ENCODE results near the gene DLG3. TPM values are rescaled to one million over a fixed set of nuclear protein-coding genes. Genes with fewer than 3 reads are reported as not detected.

DLG3 gene
- total RNA-seq, 5 donors from 2014 or later (not counting 1 experiment from before 2014, with no cell fraction given) = 6.2 to 14.1 (median 10.3) TPM

GRCh38 chrX:70464051-70464450 lies 19.4 kb downstream of the DLG3 start:
- Histone ChIP-seq H3K36me3 (ENCODE audit: control insufficient read depth in 2 of 2, extremely low read depth in 1 of 2, insufficient read depth in 1 of 2, low read length in 1 of 2) (no peaks in the 10 kb centered on the region), H3K4me3 (ENCODE audit: control insufficient read depth in 1 of 2, extremely low read depth in 1 of 2, low read length in 1 of 2) (no peak overlapping the region), H3K27me3 (replicated peaks in 1 of 2; ENCODE audit: control insufficient read depth in 2 of 2, extremely low read depth in 1 of 2, insufficient read depth in 2 of 2, low read length in 1 of 2) (no peaks in the 10 kb centered on the region), H3K27ac (ENCODE audit: low read length) (no peak overlapping the region), H3K4me1 (ENCODE audit: control insufficient read depth in 1 of 2, extremely low read depth in 1 of 2, insufficient read depth in 2 of 2, low read length in 2 of 2) (no peaks in the 10 kb centered on the region), H3K9me3 (no peaks in the 10 kb centered on the region)
- peaks cover 0 to 3% (median 0%) of the 10 kb centered on the region in 3 donors for H3K4me1 Mint-ChIP-seq
- no peaks in the 10 kb centered on the region for H3K9me3 Mint-ChIP-seq
- H3K4me3 Mint-ChIP-seq = no peak overlapping the region
- DNase-seq (no peak), ATAC-seq (replicated peaks in 1 of 4) (no peak)
- ChIA-PET CTCF (interaction anchor here (0.6 to 0.7 kb wide), 2 partner anchors 61 to 1647 kb away, joined by 3 read pairs; no protein-coding TSS in a partner anchor), POLR2A (no interaction called here)
- H3K36me3 Mint-ChIP-seq = peaks cover 20% of the 10 kb centered on the region
- peaks cover 0 to 4% of the 10 kb centered on the region in 2 donors for H3K27me3 Mint-ChIP-seq
- H3K27ac Mint-ChIP-seq = peak overlapping the region in 1 of 2 donors; percentile 19

GRCh38 chrX:70466968-70467367 lies 22.3 kb downstream of the DLG3 start:
- H3K36me3 ChIP-seq (ENCODE audit: control insufficient read depth in 2 of 2, extremely low read depth in 1 of 2, insufficient read depth in 1 of 2, low read length in 1 of 2) = no peaks in the 10 kb centered on the region
- Mint-ChIP-seq H3K9me3 (no peaks in the 10 kb centered on the region), H3K4me1 (peaks cover 0 to 18% (median 9%) of the 10 kb centered on the region in 3 donors), H3K4me3 (no peak overlapping the region), H3K36me3 (peaks cover 11% of the 10 kb centered on the region), H3K27ac (no peak overlapping the region), H3K27me3 (peaks cover 0 to 4% of the 10 kb centered on the region in 2 donors)
- ATAC-seq (replicated peaks in 1 of 4) (no peak), DNase-seq (no peak)
- CTCF ChIA-PET = no interaction called here
- POLR2A ChIA-PET = no interaction called here
- H3K9me3 ChIP-seq = no peaks in the 10 kb centered on the region
- H3K27ac ChIP-seq (ENCODE audit: low read length) = no peak overlapping the region
- peaks cover 0 to 3% of the 10 kb centered on the region in 2 experiments for H3K4me1 ChIP-seq (ENCODE audit: control insufficient read depth in 1 of 2, extremely low read depth in 1 of 2, insufficient read depth in 2 of 2, low read length in 2 of 2)
- no peak overlapping the region for H3K4me3 ChIP-seq (ENCODE audit: control insufficient read depth in 1 of 2, extremely low read depth in 1 of 2, low read length in 1 of 2)
- no peaks in the 10 kb centered on the region for H3K27me3 ChIP-seq (replicated peaks in 1 of 2; ENCODE audit: control insufficient read depth in 2 of 2, extremely low read depth in 1 of 2, insufficient read depth in 2 of 2, low read length in 1 of 2)

- Histone ChIP-seq H3K9me3 (no peaks in the 10 kb centered on the region), H3K4me3 (ENCODE audit: control insufficient read depth in 1 of 2, extremely low read depth in 1 of 2, low read length in 1 of 2) (no peak overlapping the region), H3K27ac (ENCODE audit: low read length) (no peak overlapping the region), H3K4me1 (ENCODE audit: control insufficient read depth in 1 of 2, extremely low read depth in 1 of 2, insufficient read depth in 2 of 2, low read length in 2 of 2) (peaks cover 0 to 3% of the 10 kb centered on the region in 2 experiments), H3K27me3 (replicated peaks in 1 of 2; ENCODE audit: control insufficient read depth in 2 of 2, extremely low read depth in 1 of 2, insufficient read depth in 2 of 2, low read length in 1 of 2) (no peaks in the 10 kb centered on the region), H3K36me3 (ENCODE audit: control insufficient read depth in 2 of 2, extremely low read depth in 1 of 2, insufficient read depth in 1 of 2, low read length in 1 of 2) (no peaks in the 10 kb centered on the region)
- no peak overlapping the region for H3K4me3 Mint-ChIP-seq
- CTCF ChIA-PET = interaction anchor here in 1 of 2 donors (0.5 to 0.6 kb wide), 2 partner anchors 269 to 729 kb away, joined by 3 read pairs; no protein-coding TSS in a partner anchor
- peaks cover 0 to 18% (median 9%) of the 10 kb centered on the region in 3 donors for H3K4me1 Mint-ChIP-seq
- ATAC-seq (replicated peaks in 1 of 4) = no peak
- no peak for DNase-seq
- POLR2A ChIA-PET = no interaction called here
- H3K36me3 Mint-ChIP-seq = peaks cover 11% of the 10 kb centered on the region
- H3K9me3 Mint-ChIP-seq = no peaks in the 10 kb centered on the region
- no CpG with 5 or more reads among the region's 1 CpG for WGBS (ENCODE audit: insufficient coverage)
- H3K27me3 Mint-ChIP-seq = peaks cover 0 to 4% of the 10 kb centered on the region in 2 donors
- no peak overlapping the region for H3K27ac Mint-ChIP-seq
Observed at GRCh38 chrX:70468709-70469108, 24.1 kb downstream of the DLG3 start.

- Mint-ChIP-seq H3K36me3 (peaks cover 9% of the 10 kb centered on the region), H3K4me3 (no peak overlapping the region), H3K27me3 (peaks cover 0 to 9% of the 10 kb centered on the region in 2 donors), H3K27ac (no peak overlapping the region), H3K9me3 (no peaks in the 10 kb centered on the region), H3K4me1 (peaks cover 0 to 21% (median 9%) of the 10 kb centered on the region in 3 donors)
- H3K36me3 ChIP-seq (ENCODE audit: control insufficient read depth in 2 of 2, extremely low read depth in 1 of 2, insufficient read depth in 1 of 2, low read length in 1 of 2) = no peaks in the 10 kb centered on the region
- H3K27me3 ChIP-seq (replicated peaks in 1 of 2; ENCODE audit: control insufficient read depth in 2 of 2, extremely low read depth in 1 of 2, insufficient read depth in 2 of 2, low read length in 1 of 2) = no peaks in the 10 kb centered on the region
- ChIA-PET POLR2A (no interaction called here), CTCF (interaction anchor here in 1 of 2 donors (0.6 to 0.7 kb wide), 2 partner anchors 14 to 137 kb away, joined by 4 to 7 read pairs; no protein-coding TSS in a partner anchor)
- DNase-seq (peak in 1 of 35 experiments; percentile 13), ATAC-seq (replicated peaks in 1 of 4) (peak in 1 of 4 experiments; percentile 46)
- no peaks in the 10 kb centered on the region for H3K9me3 ChIP-seq
- H3K4me1 ChIP-seq (ENCODE audit: control insufficient read depth in 1 of 2, extremely low read depth in 1 of 2, insufficient read depth in 2 of 2, low read length in 2 of 2) = peaks cover 0 to 3% of the 10 kb centered on the region in 2 experiments
- no peak overlapping the region for H3K4me3 ChIP-seq (ENCODE audit: control insufficient read depth in 1 of 2, extremely low read depth in 1 of 2, low read length in 1 of 2)
- 83% methylated on average over 1 of the region's 3 CpGs for WGBS (ENCODE audit: insufficient coverage)
- no peak overlapping the region for H3K27ac ChIP-seq (ENCODE audit: low read length)
Observed at GRCh38 chrX:70470850-70471289, 26.2 kb downstream of the DLG3 start.

GRCh38 chrX:70476166-70476933 lies 31.7 kb downstream of the DLG3 start:
- CTCF ChIA-PET = no interaction called here
- no CpG with 5 or more reads among the region's 5 CpGs for WGBS (ENCODE audit: insufficient coverage)
- Mint-ChIP-seq H3K27me3 (peaks cover 0 to 4% of the 10 kb centered on the region in 2 donors), H3K4me1 (peaks cover 0 to 12% (median 3%) of the 10 kb centered on the region in 3 donors), H3K9me3 (no peaks in the 10 kb centered on the region), H3K27ac (no peak overlapping the region), H3K36me3 (peaks cover 9% of the 10 kb centered on the region), H3K4me3 (no peak overlapping the region)
- peaks cover 0 to 4% of the 10 kb centered on the region in 2 donors for H3K36me3 ChIP-seq (ENCODE audit: control insufficient read depth in 2 of 2, extremely low read depth in 1 of 2, insufficient read depth in 1 of 2, low read length in 1 of 2)
- POLR2A ChIA-PET = no interaction called here
- no peak for DNase-seq
- H3K4me1 ChIP-seq (ENCODE audit: control insufficient read depth in 1 of 2, extremely low read depth in 1 of 2, insufficient read depth in 2 of 2, low read length in 2 of 2) = no peaks in the 10 kb centered on the region
- no peaks in the 10 kb centered on the region for H3K27me3 ChIP-seq (replicated peaks in 1 of 2; ENCODE audit: control insufficient read depth in 2 of 2, extremely low read depth in 1 of 2, insufficient read depth in 2 of 2, low read length in 1 of 2)
- ATAC-seq (replicated peaks in 1 of 4) = no peak
- no peak overlapping the region for H3K27ac ChIP-seq (ENCODE audit: low read length)
- H3K9me3 ChIP-seq = no peaks in the 10 kb centered on the region
- H3K4me3 ChIP-seq (ENCODE audit: control insufficient read depth in 1 of 2, extremely low read depth in 1 of 2, low read length in 1 of 2) = no peak overlapping the region

GRCh38 chrX:70476934-70477733 lies 32.5 kb downstream of the DLG3 start:
- H3K9me3 ChIP-seq = no peaks in the 10 kb centered on the region
- DNase-seq (no peak), ATAC-seq (replicated peaks in 1 of 4) (no peak)
- Mint-ChIP-seq H3K4me1 (peaks cover 0 to 6% (median 2%) of the 10 kb centered on the region in 3 donors), H3K4me3 (no peak overlapping the region), H3K27me3 (peaks cover 0 to 8% of the 10 kb centered on the region in 2 donors), H3K9me3 (no peaks in the 10 kb centered on the region), H3K36me3 (peaks cover 8% of the 10 kb centered on the region), H3K27ac (no peak overlapping the region)
- POLR2A ChIA-PET = no interaction called here
- H3K4me3 ChIP-seq (ENCODE audit: control insufficient read depth in 1 of 2, extremely low read depth in 1 of 2, low read length in 1 of 2) = no peak overlapping the region
- WGBS (ENCODE audit: insufficient coverage) = 83% methylated on average over 1 of the region's 13 CpGs
- no peaks in the 10 kb centered on the region for H3K4me1 ChIP-seq (ENCODE audit: control insufficient read depth in 1 of 2, extremely low read depth in 1 of 2, insufficient read depth in 2 of 2, low read length in 2 of 2)
- H3K27ac ChIP-seq (ENCODE audit: low read length) = no peak overlapping the region
- H3K36me3 ChIP-seq (ENCODE audit: control insufficient read depth in 2 of 2, extremely low read depth in 1 of 2, insufficient read depth in 1 of 2, low read length in 1 of 2) = peaks cover 0 to 6% of the 10 kb centered on the region in 2 donors
- H3K27me3 ChIP-seq (replicated peaks in 1 of 2; ENCODE audit: control insufficient read depth in 2 of 2, extremely low read depth in 1 of 2, insufficient read depth in 2 of 2, low read length in 1 of 2) = no peaks in the 10 kb centered on the region
- CTCF ChIA-PET = no interaction called here
